H1 (cell line): ENCODE data around the gene SH2B3. TPM values are rescaled to one million over a fixed set of nuclear protein-coding genes. Genes with fewer than 3 reads are reported as not detected.

Source experiments
- ASH2L ChIP-seq: fragments of 200-600, 300-600 bp; sonication (generic); IDR thresholded peaks from one replicate; pipeline ENCODE4 v1.7.1; 2017; ENCODE audit warnings: low read length
- ATF3 ChIP-seq: IDR thresholded peaks from 2 replicates; pipeline ENCODE4 v1.6.1; 2011; ENCODE audit warnings: low read depth, mild to moderate bottlenecking, low read length; ENCODE audit not compliant: insufficient read depth
- CEBPB ChIP-seq: IDR thresholded peaks from 2 replicates; pipeline ENCODE4 v1.6.1; 2012; ENCODE audit warnings: low read depth, low read length
- polyA plus RNA-seq, 7 experiments: library from polyadenylated mRNA; depleted of rRNA in 3 of 7; stranded (reverse) in 5 of 7; unstranded in 2 of 7; fragments of >200 nt in 5 of 7; fragments of 200-250 nt in 2 of 7; gene quantifications; 1 replicate in 5 of 7; 2 replicates in 1 of 7; 4 replicates in 1 of 7; pipeline versions ENCODE4 v1.2.1 to v1.2.3, GENCODE V29; 2011 to 2013; ENCODE audit warnings: missing spikeins in 2 of 7, mixed read lengths in 2 of 7
- total RNA-seq: library from RNA; stranded (reverse); fragmentation: NEBNext Ultra II Directional; extraction: Animal tissue kit (Norgen Biotek cat#: 25700); gene quantifications from 2 replicates; pipeline ENCODE4 v1.2.1, GENCODE V29; 2021

Gene SH2B3
- total and polyA plus RNA-seq, 2 of the 8 experiments (the other 6 are each of a cell fraction or from before 2014, with no cell fraction given) = 20.8 to 34.1 TPM

- TF ChIP-seq ATF3 = no peak
- peak; percentile 53 for TF ChIP-seq ASH2L
- no peak for TF ChIP-seq CEBPB
These were observed 36.8 kb upstream of the SH2B3 start, which contains the start of gene PHETA1 (continued) for GRCh38 chr12:111368788-111369495.
